Liver (tissue), 3 donors: Measurements from ENCODE around the gene SLC16A4.

Experiments used
- EGR1 ChIP-seq, 2 donors: IDR thresholded peaks; 2 replicates each; pipeline ENCODE4 v1.6.1; 2016 to 2018; ENCODE audit warnings: antibody characterized with exemption in 2 of 2, low read depth in 2 of 2
- FOXA1 ChIP-seq: IDR thresholded peaks from 2 replicates; pipeline ENCODE4 v1.6.1; 2016; ENCODE audit warnings: antibody characterized with exemption
- FOXA2 ChIP-seq: IDR thresholded peaks from 2 replicates; pipeline ENCODE4 v1.6.1; 2016; ENCODE audit warnings: antibody characterized with exemption
- GABPA ChIP-seq, 2 donors: IDR thresholded peaks in 1 of 2; conservative IDR thresholded peaks in 1 of 2; 2 replicates each; pipeline ENCODE4 v1.6.1; 2016; ENCODE audit warnings: antibody characterized with exemption in 2 of 2, mild to moderate bottlenecking in 1 of 2, moderate library complexity in 1 of 2
- HNF4A ChIP-seq, 2 donors: conservative IDR thresholded peaks; 2 replicates each; pipeline ENCODE4 v1.6.1; 2016; ENCODE audit warnings: antibody characterized with exemption in 2 of 2, mild to moderate bottlenecking in 2 of 2
- RAD21 ChIP-seq, 2 donors: IDR thresholded peaks; 2 replicates each; pipeline ENCODE4 v1.6.1; 2016; ENCODE audit warnings: antibody characterized with exemption in 2 of 2, mild to moderate bottlenecking in 2 of 2
- RXRA ChIP-seq, 2 donors: IDR thresholded peaks; 2 replicates each; pipeline ENCODE4 v1.6.1; 2017 to 2018; ENCODE audit warnings: antibody characterized with exemption in 2 of 2, mild to moderate bottlenecking in 1 of 2
- SP1 ChIP-seq: IDR thresholded peaks from 2 replicates; pipeline ENCODE4 v1.6.1; 2018; ENCODE audit warnings: antibody characterized with exemption, mild to moderate bottlenecking
- TAF1 ChIP-seq: conservative IDR thresholded peaks from 2 replicates; pipeline ENCODE4 v1.6.1; 2016; ENCODE audit warnings: antibody characterized with exemption, mild to moderate bottlenecking
- YY1 ChIP-seq: IDR thresholded peaks from 2 replicates; pipeline ENCODE4 v1.6.1; 2016; ENCODE audit warnings: antibody characterized with exemption, mild to moderate bottlenecking
- TF ChIP-seq, protein P1 (sequence below): fragments of 150-350 bp; IDR thresholded peaks from 2 replicates; pipeline ENCODE4 v1.5.1; 2017; ENCODE audit warnings: improper control_type of control experiment, low read depth, low read length; ENCODE audit not compliant: missing input control
- TF ChIP-seq, protein P2 (sequence below): IDR thresholded peaks from 2 replicates; pipeline ENCODE4 v1.6.1; 2016; ENCODE audit warnings: antibody characterized with exemption, mild to moderate bottlenecking
- TF ChIP-seq, protein P3 (sequence below): IDR thresholded peaks from 2 replicates; pipeline ENCODE4 v1.6.1; 2016; ENCODE audit warnings: antibody characterized with exemption
- TF ChIP-seq, protein P4 (sequence below): IDR thresholded peaks from 2 replicates; pipeline ENCODE4 v1.6.1; 2016; ENCODE audit warnings: antibody characterized with exemption
- donor health status: healthy.
- donor health status: healthy.

DNA sequence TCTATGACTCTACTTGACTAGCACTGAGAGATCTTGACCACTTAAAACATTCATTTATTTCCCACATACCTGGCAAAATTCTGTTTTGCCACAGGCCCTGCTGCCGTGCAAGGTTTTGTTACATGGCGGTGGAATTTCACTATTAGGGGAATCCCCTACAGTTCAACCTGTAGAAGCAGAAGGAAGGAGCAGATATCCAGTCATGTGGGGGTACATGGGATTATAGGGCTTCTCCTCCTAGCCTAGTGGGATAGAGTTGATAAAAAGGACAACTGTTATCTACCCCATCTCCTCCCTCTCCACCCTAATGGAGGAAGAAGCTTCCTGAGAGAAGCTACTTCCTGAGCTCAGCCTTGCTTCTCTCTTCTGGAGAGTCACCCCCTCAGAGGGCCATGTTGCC, 42.4 kb upstream of the SLC16A4 start:
- TF ChIP-seq, protein P1, sequence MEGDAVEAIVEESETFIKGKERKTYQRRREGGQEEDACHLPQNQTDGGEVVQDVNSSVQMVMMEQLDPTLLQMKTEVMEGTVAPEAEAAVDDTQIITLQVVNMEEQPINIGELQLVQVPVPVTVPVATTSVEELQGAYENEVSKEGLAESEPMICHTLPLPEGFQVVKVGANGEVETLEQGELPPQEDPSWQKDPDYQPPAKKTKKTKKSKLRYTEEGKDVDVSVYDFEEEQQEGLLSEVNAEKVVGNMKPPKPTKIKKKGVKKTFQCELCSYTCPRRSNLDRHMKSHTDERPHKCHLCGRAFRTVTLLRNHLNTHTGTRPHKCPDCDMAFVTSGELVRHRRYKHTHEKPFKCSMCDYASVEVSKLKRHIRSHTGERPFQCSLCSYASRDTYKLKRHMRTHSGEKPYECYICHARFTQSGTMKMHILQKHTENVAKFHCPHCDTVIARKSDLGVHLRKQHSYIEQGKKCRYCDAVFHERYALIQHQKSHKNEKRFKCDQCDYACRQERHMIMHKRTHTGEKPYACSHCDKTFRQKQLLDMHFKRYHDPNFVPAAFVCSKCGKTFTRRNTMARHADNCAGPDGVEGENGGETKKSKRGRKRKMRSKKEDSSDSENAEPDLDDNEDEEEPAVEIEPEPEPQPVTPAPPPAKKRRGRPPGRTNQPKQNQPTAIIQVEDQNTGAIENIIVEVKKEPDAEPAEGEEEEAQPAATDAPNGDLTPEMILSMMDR: no peak
- TF ChIP-seq RAD21 (IDR thresholded peaks at IDR 0.05) (no peak), RXRA (IDR thresholded peaks at IDR 0.05) (no peak), HNF4A (conservative IDR thresholded peaks at IDR 0.05) (no peak), YY1 (no peak), SP1 (no peak), FOXA2 (no peak), FOXA1 (no peak), EGR1 (IDR thresholded peaks at IDR 0.05; ENCODE audit: low read depth in 2 of 2) (no peak), GABPA (IDR thresholded peaks at IDR 0.05 in 1 of 2, conservative IDR thresholded peaks at IDR 0.05 in 1 of 2) (no peak), TAF1 (no peak)
- TF ChIP-seq, protein P2, sequence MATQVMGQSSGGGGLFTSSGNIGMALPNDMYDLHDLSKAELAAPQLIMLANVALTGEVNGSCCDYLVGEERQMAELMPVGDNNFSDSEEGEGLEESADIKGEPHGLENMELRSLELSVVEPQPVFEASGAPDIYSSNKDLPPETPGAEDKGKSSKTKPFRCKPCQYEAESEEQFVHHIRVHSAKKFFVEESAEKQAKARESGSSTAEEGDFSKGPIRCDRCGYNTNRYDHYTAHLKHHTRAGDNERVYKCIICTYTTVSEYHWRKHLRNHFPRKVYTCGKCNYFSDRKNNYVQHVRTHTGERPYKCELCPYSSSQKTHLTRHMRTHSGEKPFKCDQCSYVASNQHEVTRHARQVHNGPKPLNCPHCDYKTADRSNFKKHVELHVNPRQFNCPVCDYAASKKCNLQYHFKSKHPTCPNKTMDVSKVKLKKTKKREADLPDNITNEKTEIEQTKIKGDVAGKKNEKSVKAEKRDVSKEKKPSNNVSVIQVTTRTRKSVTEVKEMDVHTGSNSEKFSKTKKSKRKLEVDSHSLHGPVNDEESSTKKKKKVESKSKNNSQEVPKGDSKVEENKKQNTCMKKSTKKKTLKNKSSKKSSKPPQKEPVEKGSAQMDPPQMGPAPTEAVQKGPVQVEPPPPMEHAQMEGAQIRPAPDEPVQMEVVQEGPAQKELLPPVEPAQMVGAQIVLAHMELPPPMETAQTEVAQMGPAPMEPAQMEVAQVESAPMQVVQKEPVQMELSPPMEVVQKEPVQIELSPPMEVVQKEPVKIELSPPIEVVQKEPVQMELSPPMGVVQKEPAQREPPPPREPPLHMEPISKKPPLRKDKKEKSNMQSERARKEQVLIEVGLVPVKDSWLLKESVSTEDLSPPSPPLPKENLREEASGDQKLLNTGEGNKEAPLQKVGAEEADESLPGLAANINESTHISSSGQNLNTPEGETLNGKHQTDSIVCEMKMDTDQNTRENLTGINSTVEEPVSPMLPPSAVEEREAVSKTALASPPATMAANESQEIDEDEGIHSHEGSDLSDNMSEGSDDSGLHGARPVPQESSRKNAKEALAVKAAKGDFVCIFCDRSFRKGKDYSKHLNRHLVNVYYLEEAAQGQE: no peak
- TF ChIP-seq, protein P3, sequence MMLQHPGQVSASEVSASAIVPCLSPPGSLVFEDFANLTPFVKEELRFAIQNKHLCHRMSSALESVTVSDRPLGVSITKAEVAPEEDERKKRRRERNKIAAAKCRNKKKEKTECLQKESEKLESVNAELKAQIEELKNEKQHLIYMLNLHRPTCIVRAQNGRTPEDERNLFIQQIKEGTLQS: no peak
- TF ChIP-seq, protein P4, sequence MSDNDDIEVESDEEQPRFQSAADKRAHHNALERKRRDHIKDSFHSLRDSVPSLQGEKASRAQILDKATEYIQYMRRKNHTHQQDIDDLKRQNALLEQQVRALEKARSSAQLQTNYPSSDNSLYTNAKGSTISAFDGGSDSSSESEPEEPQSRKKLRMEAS: no peak
